Measurements from ENCODE around the gene RUNX3.

GRCh38 chr1:24951337-24951736 is 21.3 kb upstream of the RUNX3 start:
- no peak for TF ChIP-seq CTCF (IDR thresholded peaks at IDR 0.05; ENCODE audit: low read depth, low read length, poor library complexity, severe bottlenecking)
- no peak for TF ChIP-seq EZH2phosphoT487 (IDR thresholded peaks at IDR 0.05; ENCODE audit: borderline replicate concordance, low read length)
